ENCODE results near the gene SCRT2. TPM values are rescaled to one million over a fixed set of nuclear protein-coding genes. Genes with fewer than 3 reads are reported as not detected.

SCRT2 gene
- total and polyA plus RNA-seq, 2 of the 4 experiments (the other 2 are of a cell fraction) = not detected

DNA sequence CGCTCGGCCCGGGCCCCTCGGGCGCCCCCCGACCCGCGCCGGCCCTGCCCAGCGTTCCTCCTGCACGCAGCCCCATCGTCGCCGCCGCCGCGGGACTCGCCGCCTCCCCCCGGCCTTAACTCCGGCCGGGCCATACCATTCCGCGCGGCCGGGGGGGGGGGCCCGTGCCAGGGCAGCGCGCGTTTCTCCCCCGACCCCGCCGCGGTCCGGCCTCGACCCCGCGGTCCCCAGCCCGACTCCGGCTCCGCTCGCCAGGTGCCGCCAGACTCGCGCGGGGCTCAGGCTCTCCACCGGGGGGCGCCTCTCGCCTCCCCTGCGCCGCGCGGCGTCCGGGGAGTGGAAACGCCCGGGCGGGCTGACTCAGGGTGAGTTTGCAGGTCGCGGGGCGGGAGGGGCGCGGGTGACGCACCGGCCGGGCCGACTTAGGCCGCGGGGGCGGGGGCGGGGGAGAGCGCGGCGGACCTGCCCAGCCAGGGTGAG is 22.5 kb downstream of the SCRT2 start, which contains the start of gene SRXN1:
SRXN1 (minus strand) TSS at position 91 of the 480 bp plus-strand sequence; CDS start at position 76, 15 bp downstream.
- dilution Hi-C loops (cut with HindIII; ENCODE audit: low sequenced_read_pairs, unreplicated experiment) = no loop called here
- H3K4me3 ChIP-seq (ENCODE audit: insufficient read depth, low read depth, low read length) = peak within 1 kb of the TSS; percentile 79
- H3K56ac ChIP-seq (ENCODE audit: extremely low read depth, insufficient read depth, low read length) = peak within 1 kb of the TSS; percentile 78
- H3K4ac ChIP-seq (ENCODE audit: low read depth, low read length) = peak within 1 kb of the TSS; percentile 95
- DNase-seq (peak; percentile 93), ATAC-seq (ENCODE audit: low read depth) (peak; percentile 94)
- ChIA-PET CTCF (no interaction called here), POLR2A (ENCODE audit: unreplicated experiment) (no interaction called here)
- peak; percentile 54 for TF ChIP-seq FOS (IDR thresholded peaks at IDR 0.05; ENCODE audit: low read depth, low read length)
- no peak for TF ChIP-seq RFX5 (IDR thresholded peaks at IDR 0.05; ENCODE audit: low read depth, low read length)
- TF ChIP-seq NFE2L2 (IDR thresholded peaks at IDR 0.05; ENCODE audit: low read depth, low read length) = peak; percentile 93; the same call in 1 of the 2 replicates
- peak; percentile 44 for TF ChIP-seq SMC3 (IDR thresholded peaks at IDR 0.05; ENCODE audit: low read depth, low read length)
- TF ChIP-seq, protein P1, sequence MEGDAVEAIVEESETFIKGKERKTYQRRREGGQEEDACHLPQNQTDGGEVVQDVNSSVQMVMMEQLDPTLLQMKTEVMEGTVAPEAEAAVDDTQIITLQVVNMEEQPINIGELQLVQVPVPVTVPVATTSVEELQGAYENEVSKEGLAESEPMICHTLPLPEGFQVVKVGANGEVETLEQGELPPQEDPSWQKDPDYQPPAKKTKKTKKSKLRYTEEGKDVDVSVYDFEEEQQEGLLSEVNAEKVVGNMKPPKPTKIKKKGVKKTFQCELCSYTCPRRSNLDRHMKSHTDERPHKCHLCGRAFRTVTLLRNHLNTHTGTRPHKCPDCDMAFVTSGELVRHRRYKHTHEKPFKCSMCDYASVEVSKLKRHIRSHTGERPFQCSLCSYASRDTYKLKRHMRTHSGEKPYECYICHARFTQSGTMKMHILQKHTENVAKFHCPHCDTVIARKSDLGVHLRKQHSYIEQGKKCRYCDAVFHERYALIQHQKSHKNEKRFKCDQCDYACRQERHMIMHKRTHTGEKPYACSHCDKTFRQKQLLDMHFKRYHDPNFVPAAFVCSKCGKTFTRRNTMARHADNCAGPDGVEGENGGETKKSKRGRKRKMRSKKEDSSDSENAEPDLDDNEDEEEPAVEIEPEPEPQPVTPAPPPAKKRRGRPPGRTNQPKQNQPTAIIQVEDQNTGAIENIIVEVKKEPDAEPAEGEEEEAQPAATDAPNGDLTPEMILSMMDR (conservative IDR thresholded peaks at IDR 0.05; ENCODE audit: low read depth, low read length) = peak; percentile 76
- TF ChIP-seq CHD1 (IDR thresholded peaks at IDR 0.05; ENCODE audit: low read depth, low read length) = peak; percentile 87; the same call in 1 of the 2 replicates
- TF ChIP-seq POLR2A (IDR thresholded peaks at IDR 0.05; ENCODE audit: low read depth, low read length) = peak; percentile 89
- peak; percentile 51 for TF ChIP-seq RAD21 (IDR thresholded peaks at IDR 0.05; ENCODE audit: low read length)
- TF ChIP-seq, protein P2, sequence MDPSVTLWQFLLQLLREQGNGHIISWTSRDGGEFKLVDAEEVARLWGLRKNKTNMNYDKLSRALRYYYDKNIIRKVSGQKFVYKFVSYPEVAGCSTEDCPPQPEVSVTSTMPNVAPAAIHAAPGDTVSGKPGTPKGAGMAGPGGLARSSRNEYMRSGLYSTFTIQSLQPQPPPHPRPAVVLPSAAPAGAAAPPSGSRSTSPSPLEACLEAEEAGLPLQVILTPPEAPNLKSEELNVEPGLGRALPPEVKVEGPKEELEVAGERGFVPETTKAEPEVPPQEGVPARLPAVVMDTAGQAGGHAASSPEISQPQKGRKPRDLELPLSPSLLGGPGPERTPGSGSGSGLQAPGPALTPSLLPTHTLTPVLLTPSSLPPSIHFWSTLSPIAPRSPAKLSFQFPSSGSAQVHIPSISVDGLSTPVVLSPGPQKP (IDR thresholded peaks at IDR 0.05; ENCODE audit: borderline replicate concordance, low read depth, low read length) = no peak
- peak; percentile 40; the same call in 1 of the 2 replicates for TF ChIP-seq MAZ (IDR thresholded peaks at IDR 0.05; ENCODE audit: borderline replicate concordance, low read depth, low read length)
- TF ChIP-seq MXI1 (IDR thresholded peaks at IDR 0.05; ENCODE audit: borderline replicate concordance, low read depth, low read length) = no peak
- TF ChIP-seq BHLHE40 (IDR thresholded peaks at IDR 0.05; ENCODE audit: low read depth, low read length) = peak; percentile 88
- intact Hi-C loops (cut with micrococcal nuclease) = loop anchor here (5.0 kb wide), 1 partner anchor 74 kb away; no protein-coding TSS in a partner anchor
- H3K4me1 ChIP-seq (ENCODE audit: control insufficient read depth, insufficient read depth, low read length) = peaks cover 12% of the 10 kb centered on the region
- peak within 1 kb of the TSS; percentile 81 for H3K4me2 ChIP-seq (ENCODE audit: low read depth, low read length)
- peak within 1 kb of the TSS; percentile 82 for H3K23ac ChIP-seq (ENCODE audit: low read depth, low read length)
- peak within 1 kb of the TSS; percentile 92 for H2AK5ac ChIP-seq (ENCODE audit: low read depth, low read length)
- in situ Hi-C loops (cut with MboI; ENCODE audit: low sequenced_read_pairs) = loop anchor here (10.0 kb wide), 3 partner anchors 108 to 298 kb away; partner anchors contain the start of gene CSNK2A1
- H2BK20ac ChIP-seq (ENCODE audit: low read depth, low read length) = peak within 1 kb of the TSS; percentile 88
- H4K20me1 ChIP-seq (ENCODE audit: insufficient read depth, low read length) = peaks cover 25% of the 10 kb centered on the region
- BruUV-seq (replicated peaks) = no TSS peak
- peak within 1 kb of the TSS; percentile 93; the same call in 2 of the 3 replicates for H2BK15ac ChIP-seq (ENCODE audit: low read depth, low read length)
- H3K18ac ChIP-seq (ENCODE audit: low read depth, low read length) = peak within 1 kb of the TSS; percentile 70
- peak within 1 kb of the TSS; percentile 96 for H2AFZ ChIP-seq (replicated peaks; ENCODE audit: low read length, poor library complexity)
- peak within 1 kb of the TSS; percentile 100 for H2BK5ac ChIP-seq (ENCODE audit: low read depth, low read length, poor library complexity, severe bottlenecking)
- H4K91ac ChIP-seq (ENCODE audit: insufficient read depth, low read depth, low read length) = peak within 1 kb of the TSS; percentile 82
- H4K8ac ChIP-seq (ENCODE audit: low read depth in 2 of 2, low read length in 2 of 2) = peak within 1 kb of the TSS; percentile 67 to 80
- H3K79me1 ChIP-seq (ENCODE audit: low read depth in 1 of 2, low read length in 2 of 2) = peaks cover 28 to 48% of the 10 kb centered on the region in 2 experiments
- peak within 1 kb of the TSS; percentile 38 for H4K5ac ChIP-seq (ENCODE audit: low read depth, low read length)
- peak within 1 kb of the TSS; percentile 90 for H3K27ac ChIP-seq (ENCODE audit: insufficient read depth, low read length)
- H3K9ac ChIP-seq (ENCODE audit: low read depth, low read length) = peak within 1 kb of the TSS; percentile 96
- H2AK9ac ChIP-seq (replicated peaks; ENCODE audit: low read depth, low read length, poor library complexity) = peak within 1 kb of the TSS; percentile 82
- H3K14ac ChIP-seq (replicated peaks; ENCODE audit: low read depth, low read length) = peak within 1 kb of the TSS; percentile 83
- peaks cover 5% of the 10 kb centered on the region for H3K9me1 ChIP-seq (ENCODE audit: insufficient read depth, low read length)
- H3K27me3 ChIP-seq (ENCODE audit: control insufficient read depth, insufficient read depth, low read length) = peaks cover 3% of the 10 kb centered on the region; the same call in 1 of the 2 replicates
- 1% methylated on average over 42 of the region's 74 CpGs; no CpG with 5 or more reads in 1 of the 2 experiments for WGBS, 2 experiments (ENCODE audit: extremely low coverage in 2 of 2, insufficient read length in 1 of 2)
- peaks cover 23% of the 10 kb centered on the region for H3K36me3 ChIP-seq (ENCODE audit: control insufficient read depth, insufficient read depth, low read length)
- H2BK120ac ChIP-seq (ENCODE audit: low read depth, low read length) = peak within 1 kb of the TSS; percentile 96
- H3K9me3 ChIP-seq (ENCODE audit: control insufficient read depth, insufficient read depth, low read length) = no peaks in the 10 kb centered on the region
